HG03103 (cell line): ENCODE measurements around the gene TANGO2.
A peak's percentile ranks its signal among the peaks of the same experiment; 100 is the strongest.

Source experiments
- ATAC-seq: cut with Tn5 transposase; IDR thresholded peaks from one replicate; pipeline ENCODE4 v1.9.1; 2021; ENCODE audit warnings: low read depth; ENCODE audit not compliant: unreplicated experiment

TANGO2 gene, protein sequence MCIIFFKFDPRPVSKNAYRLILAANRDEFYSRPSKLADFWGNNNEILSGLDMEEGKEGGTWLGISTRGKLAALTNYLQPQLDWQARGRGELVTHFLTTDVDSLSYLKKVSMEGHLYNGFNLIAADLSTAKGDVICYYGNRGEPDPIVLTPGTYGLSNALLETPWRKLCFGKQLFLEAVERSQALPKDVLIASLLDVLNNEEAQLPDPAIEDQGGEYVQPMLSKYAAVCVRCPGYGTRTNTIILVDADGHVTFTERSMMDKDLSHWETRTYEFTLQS

DNA sequence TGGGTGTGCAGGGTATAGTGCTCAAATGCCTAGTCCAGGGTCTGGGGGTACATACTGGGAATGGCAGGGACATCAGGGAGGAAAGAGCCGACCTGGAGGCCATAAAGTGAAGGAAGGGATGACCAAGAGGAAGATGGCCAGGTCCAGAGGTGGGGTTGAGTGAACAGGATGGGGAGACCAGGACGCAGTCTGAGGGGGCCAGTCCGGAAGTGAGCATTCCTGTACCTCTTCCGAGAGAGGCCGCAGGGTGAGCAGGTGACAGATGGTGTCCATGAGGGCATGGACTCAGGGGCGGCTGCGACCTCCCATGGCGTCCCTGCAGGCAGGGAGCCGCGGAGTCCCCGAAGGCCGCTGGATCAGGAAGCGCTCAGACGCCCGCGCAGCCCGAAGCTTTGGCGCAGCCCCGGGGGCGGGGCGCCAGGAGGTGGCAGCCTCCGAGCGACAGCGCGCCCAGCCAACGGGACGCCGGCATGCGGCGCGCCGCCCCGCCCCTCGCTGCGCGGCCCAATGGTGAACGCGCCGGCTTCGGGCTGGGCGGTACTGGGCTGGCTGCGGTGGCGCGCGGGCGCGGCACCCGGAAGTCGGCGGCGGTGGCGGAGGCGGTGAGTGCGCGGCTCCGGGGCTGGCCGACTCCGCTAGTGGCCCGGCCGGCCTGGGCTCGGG is at the start of gene TANGO2:
Gene TANGO2, plus strand, starts transcription at position 578 of the 663 bp plus-strand sequence. CDS start 15,689 bp downstream, outside the sequence.
- peak; percentile 71 for ATAC-seq

GRCh38 chr22:19971276-19972124 is 49.4 kb upstream of the TANGO2 start:
- no peak for ATAC-seq

DNA sequence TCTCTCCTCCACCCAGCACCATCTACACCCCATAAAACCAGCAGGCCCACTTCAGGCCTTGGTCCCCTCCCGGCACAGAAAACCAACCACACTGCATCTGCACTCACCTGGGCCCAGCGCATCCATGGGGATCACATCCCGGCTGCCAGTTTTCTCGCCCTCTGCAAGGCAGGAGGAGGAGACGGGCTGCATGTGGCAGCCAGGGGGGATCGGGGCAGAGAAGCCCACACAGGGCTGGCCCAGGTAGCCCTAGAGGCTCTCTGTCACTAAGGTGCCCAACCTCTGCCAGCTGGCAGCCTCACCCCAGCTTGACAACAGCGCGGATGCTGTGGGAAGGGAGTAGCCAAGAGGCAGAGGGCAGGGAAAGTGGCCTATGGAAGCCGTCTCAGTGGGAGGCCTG is 48.7 kb upstream of the TANGO2 start:
- ATAC-seq = no peak

DNA sequence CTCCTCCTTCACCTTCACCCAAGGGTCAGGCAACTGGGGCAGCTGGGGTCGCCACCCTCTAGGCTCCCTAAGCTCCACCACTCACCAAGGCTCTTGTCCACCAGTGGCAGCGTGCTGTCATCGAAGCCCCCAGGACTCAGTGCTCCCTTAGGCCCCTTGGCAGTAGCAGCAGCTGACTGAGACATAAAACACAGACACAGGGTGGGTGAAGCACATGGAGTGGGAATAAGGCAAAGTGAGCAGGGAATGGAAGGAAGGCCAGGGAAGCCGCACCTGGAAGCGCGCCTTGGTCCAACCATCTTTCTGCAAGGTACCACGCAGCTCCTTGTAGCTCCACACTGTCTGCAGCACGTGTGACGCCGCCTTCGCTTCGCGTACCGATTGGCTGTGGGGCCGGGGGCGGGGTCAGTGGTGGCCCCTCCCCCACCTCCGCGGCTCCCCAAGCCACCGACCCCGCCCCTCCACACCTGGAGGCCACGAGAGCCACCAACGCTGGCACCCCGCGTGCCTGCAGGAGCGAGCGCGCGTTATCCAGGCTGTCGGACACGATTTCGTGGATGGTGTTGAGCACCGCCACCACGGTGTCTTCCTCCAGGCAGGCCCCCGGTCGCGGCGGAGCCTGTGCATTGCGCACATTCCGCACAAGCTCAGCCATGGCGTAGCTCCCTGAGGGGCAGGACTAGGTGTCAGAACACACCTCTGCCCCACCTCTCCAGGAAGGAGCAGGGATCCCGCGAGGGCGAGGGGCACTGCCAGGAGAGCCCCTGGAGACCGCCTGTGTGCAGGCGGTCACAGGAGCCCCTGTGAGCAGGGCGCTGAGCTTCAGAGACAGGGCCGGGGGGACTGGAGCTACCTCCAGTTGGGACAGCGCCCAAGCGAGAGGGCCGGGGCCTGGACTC is 48.0 kb upstream of the TANGO2 start:
- no peak for ATAC-seq

- ATAC-seq = no peak
Measured at GRCh38 chr22:19973551-19974267, 47.2 kb upstream of the TANGO2 start.

- no peak for ATAC-seq
Measured at GRCh38 chr22:19974268-19974861, 46.5 kb upstream of the TANGO2 start.

DNA sequence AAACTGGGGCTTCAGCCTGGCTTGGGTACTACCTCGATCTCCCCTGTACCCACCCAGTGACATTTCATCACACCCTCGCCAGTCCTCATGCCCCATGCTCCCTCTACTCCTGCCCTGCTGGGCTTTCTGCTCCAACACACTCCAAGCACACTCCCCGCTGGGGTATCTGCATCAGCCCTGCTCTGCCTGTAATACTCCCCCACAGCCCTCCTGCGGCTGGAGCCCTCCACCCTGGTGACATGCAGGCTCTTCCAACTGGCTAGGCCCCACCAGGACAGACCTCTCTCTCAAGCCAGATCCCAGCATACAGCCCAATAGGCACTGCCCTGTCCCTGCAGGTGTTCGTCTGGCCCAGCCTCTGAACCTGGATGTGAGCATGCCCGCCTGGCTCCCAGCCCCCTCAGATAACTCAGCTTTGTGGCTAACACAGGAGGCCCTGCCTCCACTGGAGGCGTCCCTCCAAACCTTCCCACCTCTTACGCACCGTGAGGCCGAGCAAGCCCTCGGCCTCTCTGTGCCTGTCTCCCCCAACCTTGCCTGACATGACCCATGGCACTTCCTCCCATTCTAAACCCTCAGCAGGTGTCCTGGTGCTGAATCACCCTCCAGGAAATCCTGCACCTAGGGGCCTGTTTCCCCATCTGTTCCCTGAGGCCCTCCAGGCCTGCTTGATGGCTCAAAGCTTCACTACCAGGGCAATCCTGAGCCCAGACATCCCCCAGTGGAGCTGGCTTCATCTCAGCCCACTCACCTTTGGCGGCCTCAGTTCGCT is 45.8 kb upstream of the TANGO2 start:
- ATAC-seq = no peak

GRCh38 chr22:19975707-19976035 is 45.2 kb upstream of the TANGO2 start:
- ATAC-seq = no peak

DNA sequence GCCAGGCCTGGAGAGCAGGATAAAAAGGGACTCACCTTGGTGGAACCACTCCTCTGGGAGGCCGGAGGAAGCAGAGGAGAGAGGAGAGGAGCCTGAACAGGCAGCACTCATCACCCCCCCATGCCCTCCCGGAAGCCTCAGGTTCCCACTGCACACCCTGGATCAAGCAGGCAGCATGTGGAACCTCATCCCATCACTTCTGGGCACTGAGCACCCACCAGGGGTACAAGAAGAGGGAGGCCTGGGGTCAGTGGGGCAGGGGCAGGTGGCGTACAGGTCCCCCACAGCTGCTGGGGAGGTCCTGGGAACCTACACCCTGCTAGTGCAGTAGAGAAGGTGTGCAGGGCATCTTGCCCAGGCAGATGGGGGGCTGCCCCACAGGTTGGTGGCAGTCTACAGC is 44.2 kb upstream of the TANGO2 start:
- ATAC-seq = no peak

DNA sequence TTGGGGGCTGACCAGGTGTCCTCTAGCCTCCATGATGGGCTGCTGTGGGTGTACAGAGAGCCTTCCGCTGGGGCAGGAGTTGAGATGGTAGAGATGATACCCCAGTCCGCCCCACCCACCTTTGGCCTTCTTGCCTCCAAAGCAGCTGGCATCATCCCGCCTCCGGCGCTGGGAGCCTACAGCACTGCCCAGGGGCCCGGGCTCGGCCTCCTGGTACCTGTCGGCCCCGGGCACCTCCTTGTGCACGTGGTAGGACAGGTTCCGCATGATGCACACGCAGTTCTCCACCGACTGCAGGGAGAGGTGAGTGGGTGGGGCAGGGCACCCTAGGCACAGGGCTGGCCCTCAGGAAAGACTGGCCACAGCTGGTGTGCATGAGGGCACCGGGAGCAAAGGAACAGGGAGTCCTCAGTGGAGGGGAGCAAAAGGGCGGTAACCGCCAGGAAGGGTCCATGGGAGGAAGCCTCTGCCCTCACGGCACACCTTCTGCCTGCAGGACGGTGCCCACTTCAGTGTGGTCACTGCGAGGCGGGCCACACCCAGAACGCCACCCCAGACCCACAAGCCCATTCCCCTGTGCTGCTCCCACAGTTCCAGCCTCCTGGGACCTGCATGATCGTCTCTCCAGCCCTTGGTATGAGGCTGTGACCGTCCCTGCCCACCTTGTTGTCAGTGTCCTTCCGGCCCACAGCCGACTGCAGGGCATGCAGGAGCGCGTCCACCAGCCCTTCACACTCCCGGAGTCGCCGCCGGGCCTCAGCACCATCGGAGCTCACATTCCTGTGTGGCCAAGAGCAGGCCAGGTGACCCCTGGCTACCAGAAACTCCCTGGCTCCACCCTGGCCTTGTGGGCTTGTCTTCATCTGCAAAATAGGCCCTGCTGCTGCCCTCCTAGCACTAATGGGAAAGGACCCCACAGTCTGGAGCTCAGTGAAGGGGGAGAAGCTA is 43.3 kb upstream of the TANGO2 start:
- ATAC-seq = no peak

DNA sequence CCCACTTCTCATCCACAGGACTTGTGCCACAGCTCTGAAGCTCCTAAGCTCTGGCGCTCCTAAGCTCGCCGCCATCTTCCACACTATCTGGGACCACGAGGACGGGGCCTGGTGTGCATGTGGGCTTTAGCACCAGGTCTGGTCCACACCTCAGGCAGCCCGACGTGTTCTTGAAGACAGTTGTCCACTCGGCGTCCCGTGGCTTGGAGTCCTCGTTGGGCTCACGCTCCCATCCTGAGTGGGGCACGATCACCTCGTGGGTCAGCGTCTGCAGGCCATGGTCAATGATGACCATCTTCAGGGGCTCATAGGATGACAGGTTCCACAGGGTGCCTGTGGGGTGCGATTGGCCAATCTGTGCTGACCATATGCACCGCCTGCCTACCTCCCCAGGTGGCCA is 42.2 kb upstream of the TANGO2 start:
- no peak for ATAC-seq

GRCh38 chr22:19979712-19980493 is 41.0 kb upstream of the TANGO2 start:
- no peak for ATAC-seq

DNA sequence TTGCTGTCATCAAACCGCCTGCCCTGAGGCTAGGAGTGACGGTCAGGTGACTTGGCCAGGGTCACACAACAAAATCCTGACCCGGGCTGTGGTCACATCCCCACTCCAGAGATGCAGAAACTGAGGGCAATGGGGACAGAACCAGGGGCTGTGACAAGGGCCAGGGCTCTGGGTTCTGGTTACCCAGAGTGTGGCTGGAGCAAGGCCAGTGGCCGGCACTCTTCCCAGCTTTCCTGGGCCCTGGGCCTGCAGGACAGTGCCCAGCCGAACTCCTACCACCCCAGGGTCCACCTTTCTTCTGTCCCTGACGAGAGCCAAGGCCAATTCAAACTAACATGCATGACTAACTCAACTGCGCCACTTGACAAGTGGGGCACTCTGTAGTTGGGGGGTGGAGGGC is 40.1 kb upstream of the TANGO2 start:
- no peak for ATAC-seq

DNA sequence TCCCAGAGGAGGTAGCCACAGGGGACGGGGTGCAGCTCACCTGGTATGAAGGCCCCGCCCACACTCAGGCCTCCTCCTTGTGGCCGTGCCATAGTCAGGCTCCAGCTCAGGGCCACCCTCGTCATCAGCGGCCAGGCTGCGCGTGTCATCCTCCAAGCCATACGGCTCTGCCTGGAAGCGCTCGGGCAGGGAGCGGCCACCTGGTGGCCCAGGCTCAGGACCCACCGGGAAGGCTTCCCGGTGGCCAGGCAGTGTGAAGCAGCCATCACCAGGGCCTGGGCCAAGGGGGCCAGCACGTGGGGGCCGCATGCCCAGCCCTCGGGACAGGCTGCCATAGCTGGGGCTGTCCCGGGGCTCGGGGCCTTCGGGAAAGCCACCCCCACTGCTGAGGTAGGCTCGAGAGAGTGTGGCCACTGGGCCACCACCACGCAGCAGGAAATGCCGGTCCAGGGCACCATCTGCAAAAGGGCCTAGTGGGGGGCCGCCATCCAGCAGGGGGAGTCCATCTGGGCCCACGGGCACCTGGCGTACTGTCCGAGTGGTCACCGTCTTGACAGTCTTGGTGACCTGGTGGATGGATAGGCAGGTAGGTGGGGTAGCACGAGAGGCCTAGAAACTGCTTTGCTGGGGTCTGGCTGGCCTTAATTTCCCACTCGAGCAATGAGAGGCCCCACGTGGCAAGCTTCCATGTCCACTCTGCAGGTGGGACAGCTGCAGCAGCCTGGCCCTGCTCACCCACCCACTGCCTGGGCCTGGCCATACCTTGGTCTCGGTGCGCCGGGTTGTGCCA is 39.5 kb upstream of the TANGO2 start:
- no peak for ATAC-seq

- no peak for ATAC-seq
Measured at GRCh38 chr22:19981961-19982920, 38.7 kb upstream of the TANGO2 start.
